ENCODE results near the gene MATCAP1.

MATCAP1 gene

GRCh38 chr16:67170949-67171649, 12.7 kb downstream of the MATCAP1 start:
- no peak for DNase-seq

DNA sequence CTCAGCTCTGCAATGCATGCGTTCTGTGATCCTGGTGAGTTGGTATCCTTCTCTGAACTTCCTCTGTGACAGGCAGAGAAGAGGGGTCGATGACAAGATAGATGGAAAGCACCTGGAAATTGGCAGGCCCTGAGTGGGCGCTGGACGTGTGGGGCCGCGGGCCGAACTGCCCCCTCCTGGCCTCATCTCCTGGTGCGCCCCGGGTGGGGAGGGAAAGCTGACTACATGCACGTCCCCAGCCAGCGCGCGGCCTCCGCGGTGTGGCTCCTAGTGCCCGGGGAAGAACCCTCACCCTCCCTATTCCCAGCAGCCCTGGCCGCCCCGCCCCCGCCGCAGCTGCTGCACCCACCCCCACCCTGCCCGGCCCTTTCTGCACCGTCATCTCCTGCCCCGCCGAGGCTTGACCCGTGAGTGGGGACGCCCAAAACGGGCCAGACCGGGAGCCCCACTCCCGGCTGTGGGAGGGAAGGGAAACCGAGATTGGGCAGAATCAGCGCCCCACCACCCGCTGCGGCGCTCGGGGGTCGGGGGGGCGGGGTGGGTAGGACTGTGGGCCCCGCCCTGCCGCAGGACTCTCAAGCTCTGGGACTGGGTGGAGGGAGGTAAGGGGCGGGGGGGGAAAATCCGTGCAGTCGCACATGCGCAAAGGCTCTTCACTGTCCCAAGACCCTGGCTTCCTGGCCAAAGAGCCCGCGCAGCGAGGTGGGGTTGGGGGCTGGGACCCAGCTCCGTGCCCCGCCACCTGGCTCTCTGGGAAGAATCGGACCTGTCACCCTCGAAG, 13.4 kb downstream of the MATCAP1 start, which contains the start of gene NOL3:
TSS of gene NOL3 (plus strand) at position 371 of the 781 bp plus-strand sequence.
- peak; percentile 73 for DNase-seq

- DNase-seq, result peak; percentile 77
Measured at GRCh38 chr16:67169642-67170167, 14.1 kb downstream of the MATCAP1 start.

- DNase-seq, result no peak
Measured at GRCh38 chr16:67169011-67169451, 14.7 kb downstream of the MATCAP1 start.

GRCh38 chr16:67167588-67167987, 16.2 kb downstream of the MATCAP1 start:
- DNase-seq, result no peak

- DNase-seq, result no peak
Measured at GRCh38 chr16:67166598-67167168, 17.1 kb downstream of the MATCAP1 start.

GRCh38 chr16:67166110-67166547, 17.6 kb downstream of the MATCAP1 start:
- DNase-seq, result no peak

DNA sequence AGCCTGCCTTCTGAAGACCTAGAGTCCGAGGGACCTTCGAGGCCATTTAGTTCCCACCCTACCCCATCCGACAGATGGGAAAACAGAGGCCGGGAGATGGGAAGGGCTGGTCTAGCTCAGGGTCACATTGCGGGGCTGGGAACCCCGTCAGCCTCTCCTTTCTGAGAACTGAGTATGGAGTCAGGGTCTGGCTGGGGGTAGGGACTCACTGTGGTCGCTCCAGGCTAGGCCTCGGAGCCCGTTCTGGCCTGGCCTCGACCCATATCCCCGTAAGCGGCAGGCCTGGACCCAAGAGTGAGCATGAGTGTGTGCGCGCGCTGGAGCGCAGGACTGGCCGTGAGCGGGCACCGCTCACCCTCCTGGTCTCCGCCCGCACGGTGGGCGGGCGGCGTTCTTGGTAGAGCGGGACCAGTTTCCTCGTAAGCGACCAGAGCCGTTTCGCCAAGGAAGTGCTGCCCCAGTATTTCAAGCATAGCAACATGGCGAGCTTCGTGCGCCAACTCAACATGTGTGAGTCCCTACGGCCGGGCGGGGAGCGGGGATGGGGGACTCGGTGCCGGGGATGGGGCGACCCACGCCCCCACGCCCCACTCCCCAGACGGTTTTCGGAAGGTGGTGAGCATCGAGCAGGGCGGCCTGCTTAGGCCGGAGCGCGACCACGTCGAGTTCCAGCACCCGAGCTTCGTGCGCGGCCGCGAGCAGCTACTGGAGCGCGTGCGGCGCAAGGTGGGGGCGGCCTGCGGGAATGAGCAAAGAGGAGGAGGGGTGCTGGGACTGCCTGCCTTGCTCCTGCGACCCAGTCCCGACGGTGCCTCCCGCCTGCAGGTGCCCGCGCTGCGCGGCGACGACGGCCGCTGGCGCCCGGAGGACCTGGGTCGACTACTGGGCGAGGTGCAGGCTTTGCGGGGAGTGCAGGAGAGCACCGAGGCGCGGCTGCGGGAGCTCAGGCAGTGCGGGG, 18.4 kb downstream of the MATCAP1 start:
- peak; percentile 47 for DNase-seq

- DNase-seq, result no peak
Measured at GRCh38 chr16:67164599-67165061, 19.1 kb downstream of the MATCAP1 start, which contains the start of gene HSF4. TSS of gene HSF4 (plus strand) at chr16:67164745. CDS start at chr16:67164812, 67 bp downstream.

GRCh38 chr16:67163999-67164558, 19.7 kb downstream of the MATCAP1 start:
- peak; percentile 36 for DNase-seq

- peak; percentile 54 for DNase-seq
Measured at GRCh38 chr16:67163164-67163998, 20.4 kb downstream of the MATCAP1 start.

- no peak for DNase-seq
Measured at GRCh38 chr16:67162506-67163163, 21.1 kb downstream of the MATCAP1 start.

- no peak for DNase-seq
Measured at GRCh38 chr16:67161595-67162058, 22.1 kb downstream of the MATCAP1 start.

GRCh38 chr16:67158637-67159600, 24.8 kb downstream of the MATCAP1 start:
- peak; percentile 90 for DNase-seq

- DNase-seq, result no peak
Measured at GRCh38 chr16:67157892-67158635, 25.7 kb downstream of the MATCAP1 start.

DNA sequence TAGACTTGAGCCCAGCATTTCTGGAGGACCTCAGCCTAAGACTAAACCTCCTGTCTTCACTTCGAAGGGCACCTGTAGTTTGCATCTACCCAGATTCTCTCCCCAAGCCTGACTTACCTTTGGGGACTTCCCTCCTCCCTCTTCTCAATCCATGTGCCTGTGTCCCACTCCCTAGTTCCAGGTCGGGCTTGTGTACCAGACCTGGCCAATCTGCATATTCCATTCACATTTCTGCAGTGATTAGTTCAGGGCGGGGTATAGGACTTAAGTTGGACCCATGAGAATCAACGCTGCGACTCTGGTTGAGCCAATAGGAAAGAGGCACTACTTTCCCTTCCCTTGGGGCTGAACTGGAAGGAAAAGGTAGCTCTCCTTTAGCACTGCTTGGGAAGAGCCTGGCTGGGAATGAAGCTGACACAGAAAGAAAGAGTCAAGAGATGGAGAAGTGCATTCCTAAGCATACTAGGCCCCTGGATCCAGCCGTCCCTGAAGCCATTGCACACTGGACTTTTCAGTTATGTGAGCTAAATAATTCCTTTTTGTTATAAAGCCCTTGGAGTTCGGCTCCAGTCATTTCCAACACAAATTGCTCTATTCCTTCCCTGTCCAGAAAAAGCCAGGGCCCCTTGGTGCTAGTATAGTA, 26.5 kb downstream of the MATCAP1 start:
- no peak for DNase-seq

GRCh38 chr16:67156143-67156844, 27.5 kb downstream of the MATCAP1 start:
- DNase-seq, result no peak
